IMR-90 (cell line): ENCODE results near the gene C13orf46. TPM values are rescaled to one million over a fixed set of nuclear protein-coding genes. Genes with fewer than 3 reads are reported as not detected.
A peak's percentile ranks its signal among the peaks of the same experiment; 100 is the strongest.

ENCODE experiments used
- ATAC-seq: fragments of 200-7000 bp; cut with Tn5 transposase; 2 replicates; pipeline ENCODE4 v1.9.1; 2020; ENCODE audit warnings: low read depth, mild to moderate bottlenecking, moderate library complexity
- BruUV-seq: library from RNA; stranded (reverse); fragments of 400-500 nt; replicated peaks from 2 replicates; lab custom pipeline; 2021; lab: Mats Ljungman, UMichigan
- CTCF ChIA-PET: fragments of 300-600 bp; formaldehyde crosslinking; extraction: SDS; loops from one replicate; lab custom pipeline; 2021; ENCODE audit warnings: antibody characterized with exemption; lab: Yijun Ruan, JAX
- POLR2A ChIA-PET: fragments of 300-600 bp; sonication (Branson Sonifier 250); formaldehyde crosslinking; loops from one replicate; lab custom pipeline; 2022; ENCODE audit warnings: antibody characterized with exemption; ENCODE audit not compliant: unreplicated experiment; lab: Charles Lee
- DNase-seq: peaks from one replicate; pipeline ENCODE4 v3.0.0; 2013
- H2AFZ ChIP-seq: replicated peaks from 2 replicates; pipeline ENCODE3; 2013; ENCODE audit warnings: low read length, mild to moderate bottlenecking; ENCODE audit not compliant: poor library complexity
- H2AK5ac ChIP-seq: 2 replicates; pipeline ENCODE4 v1.6.1; 2013; ENCODE audit warnings: low read depth, low read length, inconsistent platforms
- H2AK9ac ChIP-seq: replicated peaks from 2 replicates; pipeline ENCODE3; 2013; ENCODE audit warnings: mild to moderate bottlenecking, low read depth, low read length, moderate library complexity; ENCODE audit not compliant: poor library complexity
- H2BK120ac ChIP-seq: 2 replicates; pipeline ENCODE4 v1.6.1; 2013; ENCODE audit warnings: low read depth, low read length, inconsistent platforms
- H2BK15ac ChIP-seq: 3 replicates; pipeline ENCODE4 v1.6.1; 2013; ENCODE audit warnings: low read depth, low read length, inconsistent platforms
- H2BK20ac ChIP-seq: 2 replicates; pipeline ENCODE4 v1.6.1; 2013; ENCODE audit warnings: low read depth, mild to moderate bottlenecking, inconsistent platforms, low read length, moderate library complexity
- H2BK5ac ChIP-seq: 2 replicates; pipeline ENCODE4 v1.6.1; 2013; ENCODE audit warnings: mild to moderate bottlenecking, low read depth, low read length, inconsistent platforms; ENCODE audit not compliant: poor library complexity, severe bottlenecking
- H3K14ac ChIP-seq: replicated peaks from 2 replicates; pipeline ENCODE4 v1.6.1; 2013; ENCODE audit warnings: low read depth, low read length, inconsistent platforms
- H3K18ac ChIP-seq: 2 replicates; pipeline ENCODE4 v1.6.1; 2013; ENCODE audit warnings: low read depth, low read length, control low read depth
- H3K23ac ChIP-seq: 2 replicates; pipeline ENCODE4 v1.6.1; 2013; ENCODE audit warnings: low read depth, low read length, inconsistent platforms
- H3K27ac ChIP-seq: 2 replicates; pipeline ENCODE4 v1.5.1; 2013; ENCODE audit warnings: mild to moderate bottlenecking, control low read depth, low read length; ENCODE audit not compliant: insufficient read depth
- H3K27me3 ChIP-seq: 2 replicates; pipeline ENCODE4 v1.6.1; 2013; ENCODE audit warnings: low read length; ENCODE audit not compliant: control insufficient read depth, insufficient read depth
- H3K36me3 ChIP-seq: 2 replicates; pipeline ENCODE4 v1.6.1; 2013; ENCODE audit warnings: low read length, mixed read lengths; ENCODE audit not compliant: control insufficient read depth, insufficient read depth
- H3K4ac ChIP-seq: 2 replicates; pipeline ENCODE4 v1.6.1; 2013; ENCODE audit warnings: low read depth, low read length, inconsistent platforms
- H3K4me1 ChIP-seq: 2 replicates; pipeline ENCODE4 v1.6.1; 2013; ENCODE audit warnings: low read length, mixed read lengths; ENCODE audit not compliant: control insufficient read depth, insufficient read depth
- H3K4me2 ChIP-seq: 2 replicates; pipeline ENCODE4 v1.6.1; 2013; ENCODE audit warnings: low read depth, mild to moderate bottlenecking, control low read depth, low read length, moderate library complexity
- H3K4me3 ChIP-seq: 2 replicates; pipeline ENCODE4 v1.5.1; 2013; ENCODE audit warnings: low read depth, mild to moderate bottlenecking, control low read depth, low read length, moderate library complexity; ENCODE audit not compliant: insufficient read depth
- H3K56ac ChIP-seq: 2 replicates; pipeline ENCODE4 v1.6.1; 2013; ENCODE audit warnings: low read length, inconsistent platforms; ENCODE audit not compliant: insufficient read depth; ENCODE audit errors: extremely low read depth
- H3K79me1 ChIP-seq, 2 experiments: 2 replicates each; pipeline ENCODE4 v1.6.1; 2013; ENCODE audit warnings: low read length in 2 of 2, inconsistent platforms in 1 of 2, low read depth in 1 of 2
- H3K9ac ChIP-seq: 2 replicates; pipeline ENCODE4 v1.6.1; 2013; ENCODE audit warnings: low read depth, low read length, control low read depth
- H3K9me1 ChIP-seq: 2 replicates; pipeline ENCODE4 v1.6.1; 2013; ENCODE audit warnings: low read length, inconsistent platforms; ENCODE audit not compliant: insufficient read depth
- H3K9me3 ChIP-seq: 2 replicates; pipeline ENCODE4 v1.6.1; 2013; ENCODE audit warnings: low read length; ENCODE audit not compliant: control insufficient read depth, insufficient read depth
- H4K20me1 ChIP-seq: 2 replicates; pipeline ENCODE4 v1.6.1; 2013; ENCODE audit warnings: low read length, inconsistent platforms; ENCODE audit not compliant: insufficient read depth
- H4K5ac ChIP-seq: 2 replicates; pipeline ENCODE4 v1.6.1; 2013; ENCODE audit warnings: mild to moderate bottlenecking, low read depth, low read length, control low read depth
- H4K8ac ChIP-seq, 2 experiments: 2 replicates each; pipeline ENCODE4 v1.6.1; 2013; ENCODE audit warnings: low read depth in 2 of 2, low read length in 2 of 2, control low read depth in 1 of 2, inconsistent platforms in 1 of 2
- H4K91ac ChIP-seq: 2 replicates; pipeline ENCODE4 v1.6.1; 2013; ENCODE audit warnings: low read depth, low read length, inconsistent platforms; ENCODE audit not compliant: insufficient read depth
- BHLHE40 ChIP-seq: fragments of 150-350 bp; IDR thresholded peaks from 2 replicates; pipeline ENCODE4 v1.6.1; 2016; ENCODE audit warnings: mild to moderate bottlenecking, low read depth, low read length
- CEBPB ChIP-seq: IDR thresholded peaks from 2 replicates; pipeline ENCODE4 v1.6.1; 2012; ENCODE audit warnings: low read depth, low read length, improper control_type of control experiment
- CHD1 ChIP-seq: IDR thresholded peaks from 2 replicates; pipeline ENCODE4 v1.6.1; 2012; ENCODE audit warnings: low read depth, low read length, improper control_type of control experiment
- FOS ChIP-seq: fragments of 150-350 bp; IDR thresholded peaks from 2 replicates; pipeline ENCODE4 v1.6.1; 2016; ENCODE audit warnings: low read depth, low read length
- MAFK ChIP-seq: IDR thresholded peaks from 2 replicates; pipeline ENCODE4 v1.6.1; 2012; ENCODE audit warnings: low read depth, low read length, improper control_type of control experiment
- MAZ ChIP-seq: IDR thresholded peaks from 2 replicates; pipeline ENCODE4 v1.6.1; 2012; ENCODE audit warnings: low read depth, mild to moderate bottlenecking, low read length, improper control_type of control experiment, moderate library complexity, borderline replicate concordance
- MXI1 ChIP-seq: IDR thresholded peaks from 2 replicates; pipeline ENCODE4 v1.6.1; 2012; ENCODE audit warnings: low read depth, mild to moderate bottlenecking, low read length, moderate library complexity, borderline replicate concordance
- NFE2L2 ChIP-seq: fragments of 150-350 bp; IDR thresholded peaks from 2 replicates; pipeline ENCODE4 v1.6.1; 2016; ENCODE audit warnings: low read depth, mild to moderate bottlenecking, low read length
- POLR2A ChIP-seq: IDR thresholded peaks from 2 replicates; pipeline ENCODE4 v1.6.1; 2012; ENCODE audit warnings: mild to moderate bottlenecking, low read depth, low read length
- RAD21 ChIP-seq: IDR thresholded peaks from 2 replicates; pipeline ENCODE4 v1.6.1; 2012; ENCODE audit warnings: low read length, improper control_type of control experiment
- RCOR1 ChIP-seq: IDR thresholded peaks from 2 replicates; pipeline ENCODE4 v1.6.1; 2012; ENCODE audit warnings: mild to moderate bottlenecking, low read length, improper control_type of control experiment; ENCODE audit not compliant: insufficient replicate concordance
- RFX5 ChIP-seq: IDR thresholded peaks from 2 replicates; pipeline ENCODE4 v1.8.0; 2012; ENCODE audit warnings: low read depth, mild to moderate bottlenecking, low read length, moderate library complexity
- WGBS, 2 experiments: methylation state at CpG; one replicate each; pipeline versions ENCODE4 v1.1.5 to v1.1.7; 2013; ENCODE audit warnings: missing lambda C conversion rate in 2 of 2; ENCODE audit not compliant: insufficient read length in 1 of 2; ENCODE audit errors: extremely low coverage in 2 of 2; 5-methylcytosine and 5-hydroxymethylcytosine counted together
- dilution Hi-C: fragments of 300-500 bp; cut with HindIII; formaldehyde crosslinking; loops from one replicate; pipeline ENCODE4 v1.14.3; 2018; ENCODE audit warnings: low sequenced_read_pairs; ENCODE audit not compliant: unreplicated experiment
- in situ Hi-C: fragments of 300-500 bp; cut with MboI; formaldehyde crosslinking; loops from 3 replicates; pipeline ENCODE4 v1.14.3; 2019; ENCODE audit warnings: low sequenced_read_pairs, inconsistent platforms, mixed read lengths
- intact Hi-C: fragments of 100-400 bp; cut with micrococcal nuclease; formaldehyde crosslinking; loops from 2 replicates; pipeline ENCODE4 v1.10.0; 2022
- polyA plus RNA-seq, 3 experiments: library from polyadenylated mRNA; depleted of rRNA; stranded (reverse); fragments of >200 nt; gene quantifications; 2 replicates each; pipeline ENCODE4 v1.2.3, GENCODE V29; 2012; ENCODE audit warnings: low replicate concordance in 1 of 3
- total RNA-seq: library from RNA; depleted of rRNA; stranded (reverse); fragments of >200 nt; gene quantifications from 2 replicates; pipeline ENCODE4 v1.2.3, GENCODE V29; 2012
- TF ChIP-seq, protein P1 (sequence below): fragments of 150-350 bp; IDR thresholded peaks from 2 replicates; pipeline ENCODE4 v1.6.1; 2016; ENCODE audit warnings: low read depth, mild to moderate bottlenecking, low read length, moderate library complexity, borderline replicate concordance
- TF ChIP-seq, protein P2 (sequence below): fragments of 150-350 bp; IDR thresholded peaks from 2 replicates; pipeline ENCODE4 v1.6.1; 2017; ENCODE audit warnings: mild to moderate bottlenecking, antibody characterized with exemption, low read length, low read depth
- TF ChIP-seq, protein P3 (sequence below): conservative IDR thresholded peaks from 2 replicates; pipeline ENCODE4 v1.5.1; 2012; ENCODE audit warnings: mild to moderate bottlenecking, low read depth, low read length, improper control_type of control experiment

The C13orf46 gene
- total and polyA plus RNA-seq, 2 of the 4 experiments (the other 2 are of a cell fraction): under 0.01 to 2.1 TPM

DNA sequence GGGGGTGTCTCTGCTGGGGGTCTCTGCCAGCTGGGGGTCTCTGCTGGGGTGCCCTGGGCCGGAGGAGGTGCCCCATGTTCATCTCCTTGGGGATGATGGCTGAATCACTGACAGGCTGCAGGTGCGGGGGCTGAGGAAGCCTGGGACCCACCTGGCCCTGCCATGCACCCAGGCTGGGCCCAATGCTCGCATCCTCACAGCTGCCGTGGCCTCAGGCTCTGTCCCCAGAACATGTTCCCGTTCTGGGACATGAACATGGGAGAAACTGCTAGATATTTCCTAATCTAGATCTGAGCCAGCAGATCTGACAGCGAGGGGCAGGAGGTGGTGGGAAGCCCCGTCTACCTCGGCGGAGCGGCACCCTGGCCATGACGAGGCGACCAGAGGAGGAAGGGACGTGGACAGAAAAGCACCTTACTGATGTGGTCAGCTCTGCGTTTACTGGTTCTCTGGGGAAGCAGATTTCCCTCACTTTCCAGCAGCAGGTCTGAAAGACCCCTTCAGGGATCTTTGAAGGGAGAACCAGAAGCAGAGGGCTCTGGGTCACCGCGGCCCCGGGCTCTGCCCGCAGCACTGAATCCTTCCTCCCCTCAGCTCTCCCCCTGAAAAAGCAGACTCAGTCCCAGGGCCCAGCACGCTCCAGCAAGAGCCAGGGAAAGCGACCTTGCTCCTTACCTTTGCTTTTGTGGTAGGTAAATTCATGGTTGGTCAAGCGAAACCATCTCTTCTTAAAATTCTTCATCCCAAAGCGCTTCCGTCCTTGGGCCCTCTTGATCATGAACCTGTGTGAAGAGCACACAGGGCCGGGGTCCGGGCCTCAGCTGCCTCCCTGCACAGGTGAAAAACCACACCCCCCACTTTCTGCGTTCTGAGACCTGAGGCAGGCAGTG lies 26.5 kb upstream of the C13orf46 start:
- DNase-seq: no peak
- H3K4me1 ChIP-seq: peaks cover 7% of the 10 kb centered on the region
- no peak overlapping the region for H3K4me2 ChIP-seq
- no peak overlapping the region for H2BK15ac ChIP-seq
- no peak overlapping the region for H3K23ac ChIP-seq
- H2BK5ac ChIP-seq: no peak overlapping the region
- WGBS, 2 experiments: 100% methylated on average over 12 of the region's 26 CpGs; no CpG with 5 or more reads in 1 of the 2 experiments
- H3K4ac ChIP-seq: no peak overlapping the region
- no peak overlapping the region for H2BK120ac ChIP-seq
- no peak overlapping the region for H3K18ac ChIP-seq
- peak overlapping the region; percentile 54 for H2AFZ ChIP-seq
- H3K4me3 ChIP-seq: no peak overlapping the region
- H2AK5ac ChIP-seq: no peak overlapping the region
- no peak overlapping the region for H3K56ac ChIP-seq
- H3K9me1 ChIP-seq: peaks cover 3% of the 10 kb centered on the region; the same call in 1 of the 2 replicates
- no TSS peak for BruUV-seq
- H3K79me1 ChIP-seq: peaks cover 10 to 70% of the 10 kb centered on the region in 2 experiments; a peak in 3 of 4 replicates
- no peak overlapping the region for H3K27ac ChIP-seq
- intact Hi-C loops: no loop called here
- ATAC-seq: no peak
- no peak overlapping the region for H3K14ac ChIP-seq
- no peak overlapping the region for H2AK9ac ChIP-seq
- ChIA-PET CTCF (no interaction called here), POLR2A (no interaction called here)
- in situ Hi-C loops: no loop called here
- H3K36me3 ChIP-seq: peaks cover 69% of the 10 kb centered on the region
- no peak overlapping the region for H4K91ac ChIP-seq
- no peak overlapping the region for H3K9ac ChIP-seq
- dilution Hi-C loops: no loop called here
- H4K8ac ChIP-seq: no peak overlapping the region
- H4K5ac ChIP-seq: no peak overlapping the region
- peaks cover 14% of the 10 kb centered on the region for H4K20me1 ChIP-seq
- H3K9me3 ChIP-seq: no peaks in the 10 kb centered on the region
- H2BK20ac ChIP-seq: no peak overlapping the region
- H3K27me3 ChIP-seq: no peaks in the 10 kb centered on the region
- TF ChIP-seq RFX5 (no peak), FOS (no peak), CEBPB (no peak), MAZ (no peak), NFE2L2 (no peak), POLR2A (no peak), MXI1 (no peak), RCOR1 (no peak), BHLHE40 (no peak), CHD1 (no peak), MAFK (no peak), RAD21 (no peak)
- TF ChIP-seq, protein P1, sequence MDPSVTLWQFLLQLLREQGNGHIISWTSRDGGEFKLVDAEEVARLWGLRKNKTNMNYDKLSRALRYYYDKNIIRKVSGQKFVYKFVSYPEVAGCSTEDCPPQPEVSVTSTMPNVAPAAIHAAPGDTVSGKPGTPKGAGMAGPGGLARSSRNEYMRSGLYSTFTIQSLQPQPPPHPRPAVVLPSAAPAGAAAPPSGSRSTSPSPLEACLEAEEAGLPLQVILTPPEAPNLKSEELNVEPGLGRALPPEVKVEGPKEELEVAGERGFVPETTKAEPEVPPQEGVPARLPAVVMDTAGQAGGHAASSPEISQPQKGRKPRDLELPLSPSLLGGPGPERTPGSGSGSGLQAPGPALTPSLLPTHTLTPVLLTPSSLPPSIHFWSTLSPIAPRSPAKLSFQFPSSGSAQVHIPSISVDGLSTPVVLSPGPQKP: no peak
- TF ChIP-seq, protein P2, sequence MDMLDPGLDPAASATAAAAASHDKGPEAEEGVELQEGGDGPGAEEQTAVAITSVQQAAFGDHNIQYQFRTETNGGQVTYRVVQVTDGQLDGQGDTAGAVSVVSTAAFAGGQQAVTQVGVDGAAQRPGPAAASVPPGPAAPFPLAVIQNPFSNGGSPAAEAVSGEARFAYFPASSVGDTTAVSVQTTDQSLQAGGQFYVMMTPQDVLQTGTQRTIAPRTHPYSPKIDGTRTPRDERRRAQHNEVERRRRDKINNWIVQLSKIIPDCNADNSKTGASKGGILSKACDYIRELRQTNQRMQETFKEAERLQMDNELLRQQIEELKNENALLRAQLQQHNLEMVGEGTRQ: no peak
- TF ChIP-seq, protein P3, sequence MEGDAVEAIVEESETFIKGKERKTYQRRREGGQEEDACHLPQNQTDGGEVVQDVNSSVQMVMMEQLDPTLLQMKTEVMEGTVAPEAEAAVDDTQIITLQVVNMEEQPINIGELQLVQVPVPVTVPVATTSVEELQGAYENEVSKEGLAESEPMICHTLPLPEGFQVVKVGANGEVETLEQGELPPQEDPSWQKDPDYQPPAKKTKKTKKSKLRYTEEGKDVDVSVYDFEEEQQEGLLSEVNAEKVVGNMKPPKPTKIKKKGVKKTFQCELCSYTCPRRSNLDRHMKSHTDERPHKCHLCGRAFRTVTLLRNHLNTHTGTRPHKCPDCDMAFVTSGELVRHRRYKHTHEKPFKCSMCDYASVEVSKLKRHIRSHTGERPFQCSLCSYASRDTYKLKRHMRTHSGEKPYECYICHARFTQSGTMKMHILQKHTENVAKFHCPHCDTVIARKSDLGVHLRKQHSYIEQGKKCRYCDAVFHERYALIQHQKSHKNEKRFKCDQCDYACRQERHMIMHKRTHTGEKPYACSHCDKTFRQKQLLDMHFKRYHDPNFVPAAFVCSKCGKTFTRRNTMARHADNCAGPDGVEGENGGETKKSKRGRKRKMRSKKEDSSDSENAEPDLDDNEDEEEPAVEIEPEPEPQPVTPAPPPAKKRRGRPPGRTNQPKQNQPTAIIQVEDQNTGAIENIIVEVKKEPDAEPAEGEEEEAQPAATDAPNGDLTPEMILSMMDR: no peak
